HG02884 (cell line): ENCODE data around the gene DMC1.

ENCODE experiments used
- ATAC-seq: cut with Tn5 transposase; IDR thresholded peaks from one replicate; pipeline ENCODE4 v1.9.1; 2021; ENCODE audit warnings: mild to moderate bottlenecking, moderate library complexity; ENCODE audit not compliant: unreplicated experiment

DMC1 gene

GRCh38 chr22:38503021-38503420 is 67.0 kb downstream of the DMC1 start:
- ATAC-seq = no peak

- ATAC-seq = no peak
Observed at GRCh38 chr22:38501797-38502672, 67.9 kb downstream of the DMC1 start.

GRCh38 chr22:38497869-38498268 is 72.1 kb downstream of the DMC1 start:
- no peak for ATAC-seq

- ATAC-seq = no peak
Observed at GRCh38 chr22:38494939-38495338, 75.0 kb downstream of the DMC1 start.

- no peak for ATAC-seq
Observed at GRCh38 chr22:38494498-38494897, 75.5 kb downstream of the DMC1 start.

- ATAC-seq = no peak
Observed at GRCh38 chr22:38491707-38492348, 78.2 kb downstream of the DMC1 start.

GRCh38 chr22:38490915-38491314 is 79.1 kb downstream of the DMC1 start:
- no peak for ATAC-seq

- no peak for ATAC-seq
Observed at GRCh38 chr22:38490475-38490874, 79.5 kb downstream of the DMC1 start.

- ATAC-seq = no peak
Observed at GRCh38 chr22:38489561-38490145, 80.3 kb downstream of the DMC1 start.

- no peak for ATAC-seq
Observed at GRCh38 chr22:38489142-38489541, 80.8 kb downstream of the DMC1 start.

GRCh38 chr22:38487946-38488345 is 82.0 kb downstream of the DMC1 start:
- ATAC-seq = no peak

GRCh38 chr22:38485783-38486182 is 84.2 kb downstream of the DMC1 start:
- no peak for ATAC-seq

GRCh38 chr22:38484244-38484643 is 85.7 kb downstream of the DMC1 start:
- no peak for ATAC-seq

GRCh38 chr22:38482662-38483308 is 87.2 kb downstream of the DMC1 start:
- ATAC-seq = no peak

- ATAC-seq = no peak
Observed at GRCh38 chr22:38481871-38482332, 88.1 kb downstream of the DMC1 start.

- no peak for ATAC-seq
Observed at GRCh38 chr22:38481162-38481870, 88.7 kb downstream of the DMC1 start.

- no peak for ATAC-seq
Observed at GRCh38 chr22:38479096-38479837, 90.7 kb downstream of the DMC1 start.

GRCh38 chr22:38477585-38477984 is 92.4 kb downstream of the DMC1 start:
- no peak for ATAC-seq

- ATAC-seq = no peak
Observed at GRCh38 chr22:38474003-38474607, 95.9 kb downstream of the DMC1 start.

- ATAC-seq = no peak
Observed at GRCh38 chr22:38471237-38471636, 98.7 kb downstream of the DMC1 start.
